SU-DHL-6 (cell line): ENCODE results near the gene EME2.

Experiments used
- H2AFZ ChIP-seq: fragments of 200-600 bp; sonication (generic); 2 replicates; pipeline ENCODE4 v1.6.1; 2014; ENCODE audit warnings: low read depth, mild to moderate bottlenecking, moderate library complexity, mixed read lengths, antibody characterized with exemption, low read length; ENCODE audit not compliant: severe bottlenecking
- H3F3A ChIP-seq: fragments of 200-600 bp; shearing (Covaris generic); 2 replicates; pipeline ENCODE4 v1.6.0; 2016; ENCODE audit warnings: antibody characterized with exemption, mild to moderate bottlenecking; ENCODE audit not compliant: insufficient read depth
- H3K27ac ChIP-seq: fragments of 200-600 bp; sonication (generic); 2 replicates; pipeline ENCODE4 v1.5.1; 2016; ENCODE audit warnings: low read depth, mild to moderate bottlenecking, low read length, moderate library complexity, mixed read lengths
- H3K27me3 ChIP-seq: fragments of 200-600 bp; sonication (generic), shearing (Covaris generic); 2 replicates; pipeline ENCODE4 v1.6.0; 2014; ENCODE audit warnings: mild to moderate bottlenecking, low read length
- H3K36me3 ChIP-seq: fragments of 200-600 bp; sonication (generic); 2 replicates; pipeline ENCODE4 v1.6.1; 2014; ENCODE audit warnings: mild to moderate bottlenecking, low read length, mixed read lengths
- H3K4me2 ChIP-seq: fragments of 300-600, 200-600 bp; shearing (Covaris generic), sonication (generic); 2 replicates; pipeline ENCODE4 v1.6.0; 2014; ENCODE audit warnings: low read length, low read depth, mild to moderate bottlenecking; ENCODE audit not compliant: poor library complexity, severe bottlenecking
- H3K4me3 ChIP-seq: fragments of 200-600 bp; sonication (generic); 2 replicates; pipeline ENCODE4 v1.5.1; 2014; ENCODE audit warnings: antibody characterized with exemption, low read length, mild to moderate bottlenecking, mixed read lengths; ENCODE audit not compliant: insufficient read depth, poor library complexity, severe bottlenecking
- H3K79me2 ChIP-seq: fragments of 200-600 bp; sonication (generic); 2 replicates; pipeline ENCODE4 v1.6.1; 2014; ENCODE audit warnings: mild to moderate bottlenecking, low read length, moderate library complexity; ENCODE audit not compliant: insufficient read depth
- H3K9ac ChIP-seq: fragments of 200-600 bp; sonication (generic); 2 replicates; pipeline ENCODE4 v1.7.0; 2014; ENCODE audit warnings: mild to moderate bottlenecking, low read length
- H3K9me2 ChIP-seq: fragments of 200-600 bp; sonication (generic); replicated peaks from 2 replicates; pipeline ENCODE4 v1.6.1; 2014; ENCODE audit warnings: low read length; ENCODE audit not compliant: insufficient read depth
- H3K9me3 ChIP-seq: fragments of 200-600 bp; sonication (generic); 2 replicates; pipeline ENCODE4 v1.6.1; 2014; ENCODE audit warnings: low read length, mixed read lengths; ENCODE audit not compliant: insufficient read depth
- H4K20me1 ChIP-seq: fragments of 200-600 bp; sonication (generic); 2 replicates; pipeline ENCODE4 v1.6.1; 2014; ENCODE audit warnings: low read depth, mild to moderate bottlenecking, antibody characterized with exemption, low read length, moderate library complexity, mixed read lengths
- EZH2phosphoT487 ChIP-seq: fragments of 200-600 bp; sonication (generic), shearing (Covaris generic); conservative IDR thresholded peaks from 2 replicates; pipeline ENCODE4 v1.6.1; 2018; ENCODE audit warnings: mild to moderate bottlenecking, antibody characterized with exemption, low read length, moderate library complexity, mixed read lengths
- TF ChIP-seq, protein P1 (sequence below): fragments of 200-600 bp; sonication (generic); IDR thresholded peaks from one replicate; pipeline ENCODE4 v1.5.1; 2017; ENCODE audit warnings: antibody characterized with exemption, mild to moderate bottlenecking, low read length, moderate library complexity; ENCODE audit not compliant: insufficient read depth, poor library complexity, severe bottlenecking

Gene EME2

DNA sequence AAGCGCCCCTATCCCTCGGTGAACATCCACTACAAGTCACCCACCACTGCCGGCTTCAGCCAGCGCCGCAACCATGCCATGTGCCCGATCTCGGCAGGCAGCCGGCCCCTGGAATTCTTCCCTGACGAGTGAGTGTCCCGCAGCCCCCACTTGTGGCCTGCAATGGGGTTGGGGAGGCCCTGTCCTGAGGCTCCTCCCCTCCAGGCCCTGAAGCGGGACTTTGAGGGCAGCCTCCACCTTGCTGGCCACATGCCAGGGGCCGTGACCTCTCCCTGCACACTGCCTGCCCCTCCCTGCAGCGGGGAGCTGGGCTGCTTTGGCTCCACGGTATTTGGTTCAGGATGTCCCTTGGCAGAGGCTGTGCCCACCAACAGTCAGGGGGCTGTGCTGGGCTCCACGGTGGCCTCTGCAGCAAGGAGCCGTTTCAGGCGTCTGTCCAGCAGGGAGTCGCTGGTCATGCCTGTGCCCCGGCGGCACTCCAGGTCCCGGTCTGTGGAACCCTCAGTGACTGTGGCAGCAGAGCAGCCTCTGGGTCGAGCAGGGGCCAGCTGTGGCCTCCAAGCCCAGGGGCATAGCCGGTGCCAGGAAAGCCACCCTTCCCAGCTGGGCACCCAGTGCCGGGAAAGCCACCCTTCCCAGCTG is 9.6 kb upstream of the EME2 start:
- H3F3A ChIP-seq, result no peaks in the 10 kb centered on the region
- no peak overlapping the region for H3K9ac ChIP-seq
- H3K79me2 ChIP-seq, result no peaks in the 10 kb centered on the region
- H3K4me2 ChIP-seq, result no peak overlapping the region
- no peaks in the 10 kb centered on the region for H4K20me1 ChIP-seq
- H3K9me3 ChIP-seq, result no peaks in the 10 kb centered on the region
- H2AFZ ChIP-seq, result no peak overlapping the region
- no peaks in the 10 kb centered on the region for H3K36me3 ChIP-seq
- no peak overlapping the region for H3K4me3 ChIP-seq
- TF ChIP-seq, protein P1, sequence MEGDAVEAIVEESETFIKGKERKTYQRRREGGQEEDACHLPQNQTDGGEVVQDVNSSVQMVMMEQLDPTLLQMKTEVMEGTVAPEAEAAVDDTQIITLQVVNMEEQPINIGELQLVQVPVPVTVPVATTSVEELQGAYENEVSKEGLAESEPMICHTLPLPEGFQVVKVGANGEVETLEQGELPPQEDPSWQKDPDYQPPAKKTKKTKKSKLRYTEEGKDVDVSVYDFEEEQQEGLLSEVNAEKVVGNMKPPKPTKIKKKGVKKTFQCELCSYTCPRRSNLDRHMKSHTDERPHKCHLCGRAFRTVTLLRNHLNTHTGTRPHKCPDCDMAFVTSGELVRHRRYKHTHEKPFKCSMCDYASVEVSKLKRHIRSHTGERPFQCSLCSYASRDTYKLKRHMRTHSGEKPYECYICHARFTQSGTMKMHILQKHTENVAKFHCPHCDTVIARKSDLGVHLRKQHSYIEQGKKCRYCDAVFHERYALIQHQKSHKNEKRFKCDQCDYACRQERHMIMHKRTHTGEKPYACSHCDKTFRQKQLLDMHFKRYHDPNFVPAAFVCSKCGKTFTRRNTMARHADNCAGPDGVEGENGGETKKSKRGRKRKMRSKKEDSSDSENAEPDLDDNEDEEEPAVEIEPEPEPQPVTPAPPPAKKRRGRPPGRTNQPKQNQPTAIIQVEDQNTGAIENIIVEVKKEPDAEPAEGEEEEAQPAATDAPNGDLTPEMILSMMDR, result no peak
- H3K27ac ChIP-seq, result no peak overlapping the region
- no peaks in the 10 kb centered on the region for H3K9me2 ChIP-seq
- H3K27me3 ChIP-seq, result no peaks in the 10 kb centered on the region

DNA sequence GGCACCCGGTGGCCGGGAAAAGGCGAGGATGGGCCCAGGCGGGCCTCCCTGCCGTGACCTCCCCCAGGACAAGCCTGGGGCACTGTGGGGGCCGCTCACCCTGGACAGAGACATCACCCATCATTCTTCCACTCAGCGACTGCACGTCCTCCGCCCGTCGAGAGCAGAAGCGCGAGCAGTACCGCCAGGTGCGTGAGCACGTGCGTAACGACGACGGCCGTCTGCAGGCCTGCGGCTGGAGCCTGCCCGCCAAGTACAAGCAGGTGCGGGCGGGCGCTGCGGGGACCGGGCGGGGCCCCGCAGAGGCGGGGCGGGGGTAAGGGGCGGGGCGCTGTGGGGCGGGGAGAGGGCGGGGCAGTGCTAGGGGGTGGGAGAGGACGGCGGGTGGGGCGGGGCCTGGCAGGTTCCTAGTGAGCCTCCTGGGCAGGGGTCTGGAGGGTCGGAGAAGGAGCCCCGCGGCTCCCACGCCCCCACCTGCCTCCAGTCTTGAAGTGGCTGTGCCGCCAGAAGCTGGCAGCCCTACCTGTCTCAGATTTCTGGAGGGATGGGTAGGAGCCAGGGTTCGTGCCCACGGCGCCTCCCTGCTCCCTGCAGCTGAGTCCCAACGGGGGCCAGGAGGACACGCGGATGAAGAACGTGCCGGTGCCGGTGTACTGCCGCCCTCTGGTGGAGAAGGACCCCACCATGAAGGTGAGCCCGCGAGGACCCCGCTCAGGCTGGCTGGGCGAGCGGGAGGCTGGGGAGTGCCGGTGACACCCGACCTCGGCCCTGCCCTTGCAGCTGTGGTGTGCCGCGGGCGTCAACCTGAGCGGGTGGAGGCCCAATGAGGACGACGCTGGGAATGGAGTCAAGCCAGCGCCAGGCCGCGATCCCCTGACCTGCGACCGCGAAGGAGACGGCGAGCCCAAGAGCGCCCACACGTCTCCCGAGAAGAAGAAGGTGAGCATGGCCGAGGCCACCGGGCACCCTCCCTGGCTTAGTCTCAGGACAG is 8.8 kb upstream of the EME2 start:
- Histone ChIP-seq H3K79me2 (no peaks in the 10 kb centered on the region), H3K9me3 (no peaks in the 10 kb centered on the region), H3K9me2 (no peaks in the 10 kb centered on the region), H3K27me3 (no peaks in the 10 kb centered on the region), H3F3A (no peaks in the 10 kb centered on the region), H3K4me3 (no peak overlapping the region), H3K27ac (no peak overlapping the region), H4K20me1 (no peaks in the 10 kb centered on the region), H3K36me3 (no peaks in the 10 kb centered on the region), H2AFZ (no peak overlapping the region), H3K9ac (no peak overlapping the region), H3K4me2 (no peak overlapping the region)
- no peak for TF ChIP-seq EZH2phosphoT487
- TF ChIP-seq, protein P1, result no peak

GRCh38 chr16:1764971-1765370 is 7.6 kb upstream of the EME2 start:
- H3K9ac ChIP-seq, result no peak overlapping the region
- no peaks in the 10 kb centered on the region for H3K9me2 ChIP-seq
- no peak overlapping the region for H2AFZ ChIP-seq
- H3F3A ChIP-seq, result 0 out of 2 replicates have a peak, but pooled peaks cover 1% of the 10 kb centered on the region
- H3K27me3 ChIP-seq, result no peaks in the 10 kb centered on the region
- H4K20me1 ChIP-seq, result no peaks in the 10 kb centered on the region
- no peak for TF ChIP-seq EZH2phosphoT487
- TF ChIP-seq, protein P1, result no peak
- no peak overlapping the region for H3K27ac ChIP-seq
- H3K79me2 ChIP-seq, result no peaks in the 10 kb centered on the region
- no peak overlapping the region for H3K4me2 ChIP-seq
- H3K36me3 ChIP-seq, result no peaks in the 10 kb centered on the region
- no peak overlapping the region for H3K4me3 ChIP-seq
- H3K9me3 ChIP-seq, result no peaks in the 10 kb centered on the region
